Psoas muscle (tissue), 8 donors: ENCODE data around the gene C14orf180. TPM values are rescaled to one million over a fixed set of nuclear protein-coding genes. Genes with fewer than 3 reads are reported as not detected.

Experiments
- ATAC-seq, 4 donors: fragments of 200-7000 bp; cut with Tn5 transposase; one replicate each; pipeline ENCODE4 v1.9.1; 2020; ENCODE audit warnings: moderate library complexity in 3 of 4, mild to moderate bottlenecking in 2 of 4
- DNase-seq, 2 donors: peaks; one replicate each; pipeline ENCODE4 v3.0.0-alpha.2; 2020
- H3K27ac ChIP-seq: fragments of 200-600 bp; one replicate; pipeline ENCODE4 v1.8.0; 2022
- H3K27me3 ChIP-seq, 3 donors: fragments of 200-600 bp in 1 of 3; one replicate each; pipeline versions ENCODE4 v1.6.1 to v1.8.0; 2013 to 2022; ENCODE audit warnings: low read length in 2 of 3, mild to moderate bottlenecking in 2 of 3, moderate library complexity in 1 of 3; ENCODE audit not compliant: insufficient read depth in 3 of 3
- H3K36me3 ChIP-seq, 2 donors: fragments of 200-600 bp in 1 of 2; one replicate each; pipeline versions ENCODE4 v1.6.1 to v1.8.0; 2013 to 2022; ENCODE audit warnings: low read depth in 1 of 2, mild to moderate bottlenecking in 1 of 2, moderate library complexity in 1 of 2; ENCODE audit not compliant: insufficient read depth in 1 of 2
- H3K4me1 ChIP-seq: fragments of 200-600 bp; one replicate; pipeline ENCODE4 v1.8.0; 2022
- H3K4me3 ChIP-seq: fragments of 200-600 bp; one replicate; pipeline ENCODE4 v1.8.0; 2022; ENCODE audit warnings: mild to moderate bottlenecking
- H3K9me3 ChIP-seq: fragments of 200-600 bp; one replicate; pipeline ENCODE4 v1.8.0; 2022
- CTCF ChIP-seq: fragments of 200-600 bp; IDR thresholded peaks from one replicate; pipeline ENCODE4 v1.8.0; 2022; ENCODE audit warnings: antibody characterized with exemption
- WGBS, 3 donors: extraction: QIAGEN DNeasy Blood & Tissue Kit; methylation state at CpG; one replicate each; pipeline versions ENCODE4 v1.1.6 to v1.1.7; 2013; 5-methylcytosine and 5-hydroxymethylcytosine counted together
- intact Hi-C, 2 donors: fragments of 100-400 bp; cut with DNase I; formaldehyde crosslinking; loops; one replicate each; pipeline versions ENCODE4 v1.11.0 to v1.14.2; 2022
- polyA plus RNA-seq, 3 donors: library from polyadenylated mRNA; stranded (reverse); fragments of 200-250 nt; gene quantifications; one replicate each; pipeline ENCODE4 v1.2.3, GENCODE V29; 2013
- total RNA-seq, 4 donors: library from RNA; stranded (reverse); fragmentation: NEBNext Ultra II Directional in 2 of 4; extraction: Animal tissue kit (Norgen Biotek cat#: 25700) in 2 of 4; gene quantifications; one replicate each; pipeline versions ENCODE4 v1.2.1 to v1.2.4, GENCODE V29; 2021 to 2023
- donor health status: healthy with polysubstance abuse.
- donor health status: DM: no; HTN: no; CAD: no; lungs with moderate emphysema.
- donor health status: Bipolar disorder and iron deficiency.
- donor health status: healthy.
- donor health status: DM: yes; HTN: yes; CAD: no.
- donor health status: DM: no; HTN: no; CAD: no.
- donor health status: DM: no; HTN: no; CAD: no.
- donor health status: DM: yes; HTN: yes; CAD: no.

C14orf180 gene
- total and polyA plus RNA-seq, 7 donors: 0.32 to 7.3 (median 0.58) TPM

- DNase-seq: peak; percentile 49 to 84
- Histone ChIP-seq H3K9me3 (no peaks in the 10 kb centered on the region), H3K36me3 (no peaks in the 10 kb centered on the region), H3K4me3 (no peak overlapping the region), H3K27ac (no peak overlapping the region), H3K4me1 (peaks cover 9% of the 10 kb centered on the region), H3K27me3 (no peaks in the 10 kb centered on the region)
- intact Hi-C loops: no loop called here
- 45 to 51% (median 51%) methylated on average over 15 to 19 of the region's 19 CpGs for WGBS, 3 donors
- TF ChIP-seq CTCF: no peak
- peak; percentile 68 to 79 (median 75) for ATAC-seq
Observed at GRCh38 chr14:104586832-104587620, 7.5 kb downstream of the C14orf180 start.

GRCh38 chr14:104587641-104588040 lies 8.1 kb downstream of the C14orf180 start:
- WGBS, 3 donors: 41 to 52% (median 45%) methylated on average over 16 to 19 of the region's 19 CpGs
- TF ChIP-seq CTCF: no peak
- intact Hi-C loops: no loop called here
- Histone ChIP-seq H3K4me3 (no peak overlapping the region), H3K9me3 (no peaks in the 10 kb centered on the region), H3K27ac (no peak overlapping the region), H3K27me3 (no peaks in the 10 kb centered on the region), H3K4me1 (peaks cover 3% of the 10 kb centered on the region), H3K36me3 (no peaks in the 10 kb centered on the region)
- DNase-seq (no peak), ATAC-seq (peak in 1 of 4 donors; percentile 28)

- ATAC-seq (peak in 1 of 4 donors; percentile 21), DNase-seq (no peak)
- H3K27ac ChIP-seq: no peak overlapping the region
- H3K4me1 ChIP-seq: no peaks in the 10 kb centered on the region
- no peak for TF ChIP-seq CTCF
- intact Hi-C loops: no loop called here
- no peak overlapping the region for H3K4me3 ChIP-seq
- H3K27me3 ChIP-seq: peaks cover 0 to under 1% (median 0%) of the 10 kb centered on the region in 3 donors
- whole genome bisulfite sequencing, 3 donors: 57 to 80% (median 58%) methylated on average over 31 to 38 of the region's 38 CpGs
- no peaks in the 10 kb centered on the region for H3K9me3 ChIP-seq
- no peaks in the 10 kb centered on the region for H3K36me3 ChIP-seq
Observed at GRCh38 chr14:104588066-104588857, 8.7 kb downstream of the C14orf180 start.

- Histone ChIP-seq H3K9me3 (no peaks in the 10 kb centered on the region), H3K4me1 (no peaks in the 10 kb centered on the region), H3K4me3 (no peak overlapping the region), H3K36me3 (no peaks in the 10 kb centered on the region), H3K27ac (no peak overlapping the region), H3K27me3 (peaks cover 0 to 2% (median 0%) of the 10 kb centered on the region in 3 donors)
- 86 to 90% (median 87%) methylated on average over 26 of the region's 26 CpGs for WGBS, 3 donors
- intact Hi-C loops: no loop called here
- TF ChIP-seq CTCF: no peak
- DNase-seq (no peak), ATAC-seq (no peak)
Observed at GRCh38 chr14:104589338-104590195, 10.0 kb downstream of the C14orf180 start.
